Medulla oblongata (tissue), 1 donor: Measurements from ENCODE around the gene RNU1-3.
"Not testable (repeated sequence)": the region's sequence is repeated elsewhere in the genome, so short reads cannot be mapped to it uniquely, and the experiment has no call there.

Experiments
- DNase-seq: peaks from one replicate; pipeline ENCODE4 v3.0.0-alpha.2; 2015; ENCODE audit errors: extremely low spot score

The RNU1-3 gene

DNA sequence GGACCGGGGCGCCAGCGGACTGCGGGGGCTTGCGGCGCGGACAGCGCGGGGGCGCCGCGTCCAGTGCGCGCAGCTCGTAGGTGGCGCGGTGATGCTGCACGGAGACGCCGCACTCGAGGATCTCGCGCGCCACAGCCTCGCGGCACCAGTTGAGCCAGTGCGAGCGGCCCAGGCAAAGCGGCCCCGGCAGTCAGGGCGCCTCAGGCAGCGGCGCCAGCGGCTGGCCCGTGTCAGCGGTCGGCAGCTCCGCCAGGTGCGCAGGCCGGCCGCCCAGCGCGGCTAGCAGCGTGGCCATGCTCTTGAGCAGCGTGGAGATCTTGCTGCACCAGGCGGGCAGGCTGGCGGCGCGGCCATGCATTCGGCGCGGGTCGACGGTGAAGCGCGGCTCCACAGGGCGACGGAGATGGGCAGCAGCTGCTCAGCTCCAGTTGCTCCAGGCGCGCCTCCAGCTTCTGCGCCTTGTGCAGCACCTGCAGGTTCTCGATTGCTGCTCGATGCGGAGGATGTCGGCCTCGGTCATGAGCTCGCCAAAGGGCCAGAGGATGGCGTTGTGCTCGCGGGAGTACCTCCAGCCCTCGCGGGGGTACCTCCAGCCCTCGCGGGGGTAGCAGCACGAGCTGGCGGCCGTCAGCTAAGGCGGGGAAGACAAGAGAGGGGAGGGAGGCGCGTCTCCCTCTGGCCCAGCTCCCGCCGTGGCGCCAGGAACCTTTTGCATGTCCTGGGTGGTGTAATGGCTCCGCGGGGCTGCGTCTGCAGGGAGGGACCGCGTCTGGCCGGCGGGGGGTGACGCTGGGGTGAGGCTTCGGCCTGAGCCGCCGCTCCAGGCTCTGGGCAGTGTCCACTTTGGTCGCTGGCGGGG, 26.9 kb upstream of the RNU1-3 start:
- DNase-seq: not testable (repeated sequence)

DNA sequence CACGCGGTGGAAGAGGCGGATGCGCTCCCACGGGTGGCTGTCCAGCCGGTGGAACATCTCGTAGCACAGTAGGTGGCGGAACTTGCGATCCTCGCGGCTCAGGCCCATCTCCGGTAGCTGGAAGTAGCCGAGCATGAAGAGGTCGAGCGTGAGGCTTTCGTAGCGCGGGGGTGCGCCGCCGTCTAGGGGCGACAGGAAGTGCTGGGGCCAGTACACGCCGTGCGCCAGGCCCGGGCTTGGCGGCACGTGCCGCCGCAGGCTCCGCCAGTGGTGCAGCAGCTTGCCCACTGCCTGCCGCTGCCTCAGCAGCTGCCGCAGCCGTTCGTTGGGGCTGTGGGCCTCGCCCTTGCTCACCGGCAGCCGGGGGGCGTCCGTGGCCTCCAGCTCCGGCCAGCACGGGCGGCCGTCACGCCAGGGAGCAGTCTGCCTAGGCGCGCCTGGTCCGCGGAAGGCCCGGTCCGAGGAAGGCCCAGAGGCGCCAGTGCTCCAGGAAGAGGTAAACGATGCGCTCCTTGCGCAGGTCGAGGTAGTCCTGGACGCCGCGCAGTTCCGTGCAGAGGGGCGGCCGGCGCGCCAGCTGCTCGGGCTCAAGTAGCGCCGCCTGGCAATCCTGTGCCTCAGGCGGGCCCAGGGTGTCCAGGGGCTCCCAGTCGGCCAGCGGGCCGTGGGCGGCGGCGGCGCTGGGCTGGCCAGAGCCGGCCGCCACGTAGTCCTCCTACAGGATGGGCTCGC, 26.1 kb upstream of the RNU1-3 start:
- DNase-seq: not testable (repeated sequence)

DNA sequence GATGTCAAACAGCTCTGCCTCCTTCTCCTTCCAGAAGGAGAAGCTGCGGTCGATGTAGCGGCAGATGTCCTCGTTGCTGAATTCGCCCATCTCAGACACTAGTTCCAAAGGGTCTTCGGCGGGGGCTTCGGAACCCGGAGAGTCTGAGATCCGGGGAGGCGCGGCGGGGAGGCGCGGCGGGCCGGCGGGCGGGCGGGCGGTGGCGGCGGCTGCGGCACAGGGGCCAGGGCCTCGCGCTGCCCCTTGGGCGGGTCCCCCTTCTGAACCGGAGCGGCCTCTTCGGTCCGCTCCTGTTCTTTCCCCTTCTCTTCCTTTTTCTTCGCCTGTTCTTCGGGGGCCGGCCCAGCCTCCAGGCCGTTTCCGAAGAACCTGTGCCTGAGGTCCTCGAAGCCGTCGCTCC, 25.5 kb upstream of the RNU1-3 start:
- DNase-seq: not testable (repeated sequence)

DNA sequence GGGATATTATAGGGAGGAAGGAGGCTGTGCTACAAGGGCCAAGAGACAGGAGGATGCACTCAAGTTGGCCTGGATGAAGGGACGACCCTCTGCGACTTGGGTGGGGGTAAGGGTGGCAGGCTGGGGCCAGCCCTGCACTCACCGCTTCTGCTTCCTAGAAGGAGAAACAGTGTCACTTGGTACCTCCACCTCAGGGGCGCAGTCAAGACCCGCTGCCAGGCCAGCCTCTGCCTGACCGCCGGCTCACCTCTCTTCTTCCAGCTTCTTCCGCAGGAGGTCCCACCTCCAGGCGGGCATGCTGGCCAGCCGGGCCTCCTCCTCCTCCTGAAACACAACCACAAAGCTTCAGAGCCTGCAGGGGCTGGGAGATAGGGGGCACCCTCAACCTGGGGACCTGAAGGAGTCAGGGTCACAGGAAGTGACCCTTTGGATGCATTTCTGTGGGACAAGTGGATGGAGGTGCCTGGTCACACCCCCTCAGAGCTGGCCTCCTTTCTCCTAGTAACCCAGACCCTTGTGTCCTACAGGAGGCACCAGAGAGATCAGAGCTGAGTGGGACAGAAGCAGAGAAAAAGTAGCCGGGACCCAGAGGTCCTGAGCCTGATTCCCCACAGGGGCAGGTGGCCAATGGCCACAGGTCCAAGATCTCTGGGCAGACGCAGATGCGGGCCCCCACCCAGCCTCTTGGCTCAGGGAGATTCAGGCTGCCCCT, 24.4 kb upstream of the RNU1-3 start:
- DNase-seq: not testable (repeated sequence)

DNA sequence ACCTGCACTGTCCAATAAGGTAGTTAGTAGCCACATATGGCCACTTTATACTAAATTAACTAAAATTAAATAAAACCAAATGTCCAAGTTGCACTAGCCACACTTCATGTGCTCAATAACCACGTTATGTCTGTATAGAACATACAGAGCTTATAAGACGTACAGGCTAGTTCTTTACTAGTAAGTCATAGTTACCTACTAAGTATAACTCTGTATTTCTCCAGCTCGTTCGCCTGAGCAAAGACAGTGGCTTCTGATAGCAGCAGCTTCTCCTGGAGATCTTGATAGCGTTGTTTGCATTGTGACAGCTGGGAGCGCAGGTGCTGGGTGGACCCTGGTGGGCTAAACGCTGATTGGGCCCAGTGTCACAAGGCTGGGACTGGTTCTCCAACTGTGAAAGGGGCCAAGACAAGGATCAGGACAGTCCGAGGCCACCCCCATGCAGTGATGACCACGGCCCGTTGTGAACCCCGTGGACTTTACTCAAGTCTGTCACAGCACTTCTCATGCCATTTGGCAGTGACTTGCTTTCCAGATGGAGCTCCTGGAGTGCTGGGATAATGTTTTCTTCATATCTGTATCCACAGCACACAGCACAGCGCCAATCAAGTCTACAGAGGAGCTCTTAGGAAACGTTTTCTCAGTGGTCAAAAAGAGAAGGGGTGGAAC, 20.5 kb upstream of the RNU1-3 start:
- not testable (repeated sequence) for DNase-seq

DNA sequence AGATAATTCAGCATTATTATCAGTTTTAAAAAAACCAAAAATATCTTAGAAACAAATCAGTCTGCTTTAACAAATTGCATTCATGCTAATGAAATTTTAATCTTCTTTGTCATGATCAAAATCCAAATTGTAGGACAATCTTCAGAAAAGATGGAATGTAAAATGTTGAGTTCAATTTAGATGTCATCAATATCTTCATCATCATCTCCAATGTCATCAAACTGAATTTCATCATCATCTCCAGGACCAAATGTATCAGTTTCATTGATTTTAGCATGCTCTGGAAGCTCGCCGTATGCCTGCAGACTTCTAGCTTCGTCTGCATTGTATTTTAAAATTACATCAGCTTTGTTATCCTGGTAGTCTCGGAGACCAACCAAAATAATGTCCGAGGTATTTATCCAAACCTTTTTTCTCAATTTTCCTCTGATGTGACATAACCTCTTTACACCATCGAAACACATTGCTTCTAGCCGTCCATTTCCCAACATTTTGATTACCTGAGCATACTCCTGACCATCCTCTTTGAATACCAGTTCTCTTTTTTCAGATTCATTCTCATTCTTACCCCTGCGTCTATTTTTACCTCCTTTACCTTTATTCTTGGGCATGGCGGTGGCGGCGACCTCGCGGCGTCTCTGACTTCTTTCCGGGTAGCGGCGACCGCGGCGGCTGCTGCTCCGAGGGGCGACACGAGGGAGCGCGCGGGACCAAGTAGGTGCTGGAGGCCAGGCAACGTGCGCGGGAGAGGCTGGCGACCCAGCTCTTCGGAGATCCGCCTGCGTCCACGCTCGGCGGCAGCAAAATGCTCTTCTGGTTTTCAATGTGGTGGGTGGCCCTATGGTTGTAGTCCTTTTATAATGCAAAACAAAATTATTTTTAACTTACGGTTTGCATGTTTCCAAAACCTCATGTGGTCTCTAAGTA, 19.0 kb upstream of the RNU1-3 start:
- DNase-seq: not testable (repeated sequence)

DNA sequence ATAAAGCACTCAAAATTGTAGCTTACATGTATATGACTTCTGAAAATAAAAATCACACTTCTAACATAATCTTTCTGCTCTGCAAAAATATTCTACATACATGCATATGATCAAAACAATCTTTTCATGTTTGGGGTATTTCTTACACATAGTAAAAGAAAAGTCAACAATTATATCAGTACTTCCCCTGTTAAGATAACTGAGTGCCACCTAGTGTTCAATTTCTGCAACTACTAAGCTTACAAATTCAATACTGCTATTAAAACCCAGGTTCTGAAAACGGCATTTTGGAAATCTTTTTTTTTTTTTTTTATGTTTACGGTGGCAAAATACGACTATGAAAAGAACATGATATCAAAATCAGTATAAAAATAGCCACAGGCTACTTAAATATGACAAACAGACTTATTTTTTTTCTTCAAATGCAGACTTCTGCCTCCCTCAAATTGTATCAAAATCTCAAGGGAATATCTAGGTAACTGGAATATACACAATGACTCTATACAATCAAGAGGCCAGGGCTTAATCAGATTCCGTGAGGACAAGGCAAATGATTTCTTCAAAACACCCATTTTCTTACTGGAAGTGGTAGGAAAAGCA, 18.1 kb upstream of the RNU1-3 start:
- not testable (repeated sequence) for DNase-seq

DNA sequence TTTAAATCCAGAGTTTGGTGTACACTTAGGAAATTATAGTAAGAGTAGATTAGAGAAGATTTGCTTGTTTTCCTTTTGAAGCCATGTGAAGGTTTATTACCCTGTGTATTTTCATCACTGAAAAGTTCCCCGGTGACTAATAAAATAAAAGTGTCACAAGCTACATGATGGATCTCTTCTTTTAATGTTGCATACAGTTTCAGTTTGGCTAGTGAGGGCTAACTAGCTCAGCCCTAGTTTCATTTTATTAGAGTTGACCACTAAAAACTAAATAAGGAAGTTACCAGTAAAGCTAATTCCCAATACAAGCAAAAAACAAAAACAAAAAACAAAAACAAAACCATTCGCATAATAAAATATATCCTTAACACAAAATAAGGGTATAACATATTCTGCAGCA, 17.4 kb upstream of the RNU1-3 start:
- not testable (repeated sequence) for DNase-seq

DNA sequence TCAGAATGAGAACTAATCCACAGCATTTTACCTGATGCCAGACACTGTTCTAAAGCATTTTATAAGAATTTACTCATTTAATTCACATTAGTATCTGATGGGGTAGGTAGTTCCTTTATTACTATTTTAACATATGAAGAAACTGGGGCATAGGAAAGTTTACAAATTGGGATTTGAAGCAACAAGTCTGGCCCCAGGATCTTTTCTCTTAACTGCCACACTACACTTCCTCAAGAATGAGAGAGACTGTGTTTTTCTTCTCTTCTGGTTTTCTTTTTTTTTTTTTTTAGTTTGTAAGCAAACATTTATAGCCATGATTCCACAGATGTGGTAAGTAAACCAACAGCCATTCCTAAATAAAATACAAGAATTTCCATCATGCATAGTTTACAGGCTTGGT, 16.1 kb upstream of the RNU1-3 start:
- DNase-seq: not testable (repeated sequence)

DNA sequence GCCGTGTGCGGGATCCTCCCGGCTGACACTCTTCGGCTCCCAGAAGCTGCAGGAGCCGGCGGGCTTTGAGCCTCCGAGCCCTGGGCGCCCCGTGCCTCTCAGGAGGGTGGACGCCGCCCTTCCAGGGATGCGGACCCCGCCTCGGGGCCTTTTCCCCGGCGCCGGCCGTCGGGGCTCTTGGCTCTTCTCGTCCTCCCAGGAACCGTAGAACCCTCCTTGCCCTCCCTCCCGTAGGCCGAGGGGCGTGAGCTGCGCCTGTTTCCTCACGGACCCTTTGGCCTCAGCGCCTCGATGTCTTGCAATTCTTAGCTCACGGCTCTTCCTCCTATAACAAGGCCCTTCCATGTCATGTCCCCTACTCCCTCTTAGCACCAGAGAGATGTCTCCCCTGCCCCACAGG, 13.6 kb upstream of the RNU1-3 start:
- not testable (repeated sequence) for DNase-seq

DNA sequence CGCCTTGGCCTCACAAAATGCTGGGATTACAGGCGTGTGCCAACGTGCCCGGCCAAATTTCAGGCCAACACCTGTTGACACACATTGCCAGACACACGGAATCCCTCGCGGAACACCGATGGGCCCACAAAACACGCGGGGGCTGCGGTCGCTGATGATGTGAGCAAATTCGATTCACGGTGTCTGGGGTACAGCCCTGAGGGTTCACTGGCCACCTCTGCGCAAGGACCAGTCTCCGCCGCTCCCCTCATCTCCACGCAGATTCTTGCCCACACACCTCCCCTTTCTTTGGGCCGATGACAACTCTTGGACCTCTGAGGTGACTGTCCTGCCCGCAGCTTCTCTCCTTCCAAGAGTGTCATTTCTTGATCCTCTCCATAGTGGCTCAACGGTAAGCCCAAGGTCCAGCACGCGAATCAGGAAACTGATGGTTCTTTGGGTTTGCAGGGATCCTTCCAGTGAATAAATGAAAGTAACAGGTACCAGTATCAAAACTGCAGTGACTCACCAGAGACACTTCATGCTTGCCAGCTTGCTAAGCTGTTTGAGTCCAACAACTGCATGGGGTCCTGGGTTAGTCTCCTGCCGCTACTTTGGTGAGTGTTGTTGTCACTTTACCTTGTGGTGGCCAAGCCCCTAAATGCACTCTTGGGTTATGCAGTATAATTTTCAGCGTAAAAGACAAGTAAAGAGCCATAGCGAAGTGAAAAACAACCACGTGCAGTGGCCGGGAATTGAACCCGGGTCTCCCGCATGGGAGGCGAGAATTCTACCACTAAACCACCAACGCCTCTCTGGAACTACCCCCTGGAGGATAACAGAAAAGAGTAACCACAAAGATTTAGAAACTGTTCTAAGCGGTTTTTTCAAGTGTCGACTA, 11.0 kb upstream of the RNU1-3 start:
- DNase-seq: peak; percentile 46

DNA sequence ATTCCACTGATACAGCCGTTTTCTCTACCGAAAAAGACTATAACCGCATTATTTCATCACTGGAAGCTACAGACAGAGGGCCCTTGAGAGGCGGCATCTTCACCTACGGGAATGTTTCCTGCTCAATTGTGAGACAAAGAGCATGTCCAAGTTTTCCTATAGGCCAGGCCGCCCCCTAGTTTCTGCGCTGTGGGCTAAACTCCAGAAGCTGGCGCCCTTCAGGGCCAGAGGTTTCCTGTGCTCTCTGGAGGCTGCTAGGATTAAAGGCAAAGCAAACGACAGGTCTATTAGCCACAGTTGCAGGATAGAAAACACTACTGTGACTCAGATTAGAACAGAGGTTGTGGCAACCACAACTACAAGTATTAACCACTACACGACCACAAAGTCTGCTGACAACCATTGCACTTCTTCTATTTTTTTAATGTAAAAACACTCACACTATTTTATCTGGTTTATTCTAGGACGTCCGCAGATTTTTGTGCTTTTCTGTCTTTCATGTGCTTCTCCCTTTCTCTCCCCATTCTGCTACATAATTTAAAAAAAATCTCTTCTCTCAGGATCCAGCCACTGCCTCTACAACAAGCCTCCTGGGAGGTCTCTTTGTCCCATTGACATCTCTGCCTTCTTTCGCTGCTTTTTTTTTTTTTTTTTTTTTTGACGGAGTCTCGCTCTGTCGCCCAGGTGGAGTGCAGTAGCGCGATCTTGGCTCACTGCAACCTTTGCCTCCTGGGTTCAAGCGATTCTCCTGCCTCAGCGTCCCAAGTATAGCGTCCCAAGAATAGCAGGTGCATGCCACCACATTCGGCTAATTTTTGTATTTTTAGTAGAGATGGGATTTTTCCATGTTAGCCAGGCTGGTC, 10.1 kb upstream of the RNU1-3 start:
- DNase-seq: not testable (repeated sequence)

DNA sequence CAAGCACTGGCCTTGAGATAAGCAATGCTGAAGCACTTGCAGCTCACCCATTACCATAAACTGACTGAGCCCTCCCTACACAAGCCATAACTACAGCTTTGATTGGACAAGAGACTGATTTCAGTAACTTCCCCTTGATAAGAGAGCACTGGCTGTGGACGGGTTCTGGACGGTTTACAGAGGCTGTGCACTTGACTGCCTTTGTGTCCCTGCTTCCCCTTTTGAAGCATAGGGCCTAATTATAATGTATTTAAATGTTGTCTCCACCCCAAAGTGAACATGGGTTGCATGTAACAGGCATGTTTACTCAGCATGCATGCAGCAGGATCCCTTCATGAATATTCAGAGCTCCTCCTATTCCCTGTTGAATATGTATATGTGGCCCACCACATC, 8.4 kb upstream of the RNU1-3 start:
- not testable (repeated sequence) for DNase-seq

DNA sequence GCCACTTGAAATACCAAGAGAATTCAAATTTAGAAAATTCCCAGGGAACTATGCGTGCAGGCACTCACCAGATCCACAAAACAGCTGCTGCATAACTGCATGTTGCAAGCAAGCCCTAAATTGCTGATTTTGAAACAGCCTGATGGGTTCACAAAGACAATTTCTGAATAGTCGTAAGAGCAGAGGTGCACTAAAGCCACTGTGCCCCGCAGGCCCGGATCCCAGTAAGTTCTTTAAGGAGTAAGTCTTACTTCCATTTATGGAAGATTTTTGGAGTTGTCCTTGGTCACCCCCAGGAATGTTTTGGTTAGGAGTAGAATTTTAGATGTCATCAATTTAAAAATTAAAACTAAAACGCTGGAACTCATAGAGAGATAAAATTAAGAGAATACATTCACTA, 7.2 kb upstream of the RNU1-3 start:
- DNase-seq: not testable (repeated sequence)

DNA sequence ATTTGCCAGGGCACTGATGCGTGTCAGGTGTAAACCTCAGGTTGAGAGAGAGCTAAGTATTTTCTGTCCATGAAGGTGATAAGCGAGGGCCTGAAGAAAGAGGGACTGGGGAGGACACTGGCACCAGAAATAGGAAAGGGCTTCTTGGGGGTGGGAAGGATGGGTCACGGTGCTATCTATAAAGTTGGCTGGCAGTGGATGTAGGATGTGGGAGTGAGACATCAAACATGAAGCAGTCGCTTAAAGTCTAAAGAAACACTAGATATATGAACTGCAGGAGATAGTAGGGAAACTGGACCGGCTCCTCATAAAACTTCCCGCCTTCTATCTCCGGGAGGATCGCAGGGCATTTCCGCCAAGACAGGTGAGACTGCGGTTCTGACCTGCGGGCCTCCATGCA, 912 bp downstream of the RNU1-3 start:
- DNase-seq: not testable (repeated sequence)

DNA sequence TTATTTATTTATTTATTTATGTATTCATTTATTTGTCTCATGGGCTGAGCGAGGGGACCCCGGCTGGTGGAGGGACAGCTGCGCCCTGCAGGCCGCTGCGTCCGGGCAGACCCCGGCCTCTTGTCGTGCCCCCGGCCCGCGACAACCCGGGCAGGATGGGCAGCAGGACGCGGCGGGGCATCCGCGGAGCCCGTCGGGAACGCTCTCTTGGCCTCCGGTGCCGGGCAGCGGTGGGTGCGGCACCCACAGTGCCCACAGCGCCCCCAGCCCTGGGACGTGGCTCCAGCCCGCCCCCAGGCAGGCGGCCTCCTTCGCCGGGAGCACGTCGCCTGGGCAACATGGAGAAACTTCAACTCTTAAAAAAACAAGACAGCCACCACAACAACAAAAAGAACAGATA, 8.5 kb downstream of the RNU1-3 start:
- not testable (repeated sequence) for DNase-seq

DNA sequence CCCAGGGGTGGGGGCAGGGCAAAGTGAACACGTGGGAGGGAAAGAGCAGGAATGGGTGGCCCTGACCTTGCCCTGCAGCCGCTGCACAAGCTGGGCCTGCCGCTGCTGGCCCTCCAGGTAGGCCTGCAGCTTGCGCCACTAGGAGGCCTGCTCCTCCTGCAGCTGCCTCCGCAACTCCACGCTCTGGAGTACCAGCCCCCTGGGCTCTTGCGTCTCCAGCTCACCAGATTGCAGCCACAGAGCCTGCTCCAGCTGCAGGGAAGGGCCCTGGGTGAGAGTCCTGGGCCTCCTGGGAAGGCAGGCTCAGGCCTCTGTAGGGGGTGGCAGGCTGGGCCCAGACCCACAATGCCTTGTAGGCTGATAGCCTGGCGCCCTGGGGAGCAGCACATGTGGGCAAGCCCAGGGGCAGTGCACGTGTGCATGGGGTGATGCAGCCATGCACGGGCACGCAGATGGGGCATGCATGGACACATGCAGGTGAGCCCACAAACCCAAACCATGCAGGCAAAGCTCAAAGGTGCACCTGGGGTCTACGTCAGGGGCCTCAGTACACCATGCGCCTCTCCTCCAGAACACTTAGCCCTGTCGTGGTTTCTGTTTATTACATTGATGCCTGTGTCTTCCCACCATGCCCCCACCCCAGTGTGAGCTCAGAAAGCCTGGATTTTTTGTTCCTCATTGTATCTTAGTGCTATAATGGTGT, 9.6 kb downstream of the RNU1-3 start:
- DNase-seq: not testable (repeated sequence)

DNA sequence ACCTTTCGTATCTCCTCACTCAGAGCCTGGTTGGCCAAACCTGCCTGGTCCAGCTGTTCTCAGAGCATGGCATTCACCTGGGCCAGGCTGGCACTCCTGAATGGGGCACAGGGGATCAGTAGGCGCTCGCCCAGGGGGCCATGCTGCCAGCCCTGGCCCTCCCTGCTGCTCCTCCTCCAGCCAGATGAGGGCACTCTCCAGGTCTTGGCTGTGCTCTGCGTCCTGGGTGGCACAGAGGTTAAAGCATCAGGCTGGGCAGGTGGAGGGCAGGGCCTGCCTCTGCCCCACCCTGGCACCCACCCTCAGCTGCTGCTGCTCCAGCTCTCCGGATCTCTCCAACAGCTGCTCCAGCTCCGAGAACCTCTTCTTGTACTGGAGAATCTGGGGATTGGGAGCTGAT, 10.2 kb downstream of the RNU1-3 start:
- not testable (repeated sequence) for DNase-seq
